Stimulated activated CD4-positive, alpha-beta T cell treated with anti-CD3 and anti-CD28 coated beads, TNF-alpha, amount 100 ng/mL, for 4 hours (primary cell): ENCODE measurements around the gene TSPAN18.
A peak's percentile ranks its signal among the peaks of the same experiment; 100 is the strongest.

ENCODE experiments used
- DNase-seq, 3 experiments: peaks; one replicate each; pipeline ENCODE4 v3.0.0-alpha.2; 2020; ENCODE audit warnings: low read depth in 3 of 3

TSPAN18 gene

DNA sequence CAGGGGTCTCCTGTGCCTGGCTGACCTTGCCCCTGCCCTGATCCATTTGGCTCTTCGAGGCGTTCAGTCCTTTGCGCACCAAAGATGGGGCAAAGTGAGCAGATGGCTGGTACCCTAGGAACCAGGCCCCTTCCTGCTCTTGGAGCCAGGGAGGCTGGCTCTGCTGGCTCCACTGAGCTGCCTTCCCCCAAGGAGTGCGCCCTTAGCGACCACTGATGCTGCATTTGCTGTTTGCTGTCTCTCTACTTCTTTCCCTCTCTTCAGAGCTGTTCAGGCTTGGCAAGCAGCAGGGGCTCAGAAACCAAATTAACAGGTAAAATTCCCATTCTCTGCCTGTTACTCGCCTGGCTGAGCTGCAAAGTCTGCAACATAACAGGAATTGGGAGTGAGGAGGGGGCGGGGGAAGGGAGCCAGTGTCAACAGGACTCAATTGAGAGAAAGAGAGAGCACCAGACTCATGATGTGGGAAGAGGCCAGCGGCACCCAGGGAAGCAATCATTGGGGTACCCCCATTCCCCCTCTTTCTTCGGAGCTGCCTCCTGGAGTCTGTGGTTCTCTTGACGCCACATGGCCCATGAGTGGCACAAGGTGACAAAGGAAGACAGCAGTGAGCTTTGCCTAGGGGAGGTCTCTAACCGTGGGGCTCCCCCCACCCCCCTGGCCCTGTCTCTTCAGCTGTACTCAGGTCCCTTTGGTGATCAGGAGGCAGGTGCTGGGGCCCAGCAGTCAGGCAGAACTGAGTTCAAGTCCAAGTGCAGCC is 121.6 kb downstream of the TSPAN18 start:
- no peak for DNase-seq

GRCh38 chr11:44848963-44849350 is 122.2 kb downstream of the TSPAN18 start:
- DNase-seq, result no peak

- DNase-seq, result no peak
Measured at GRCh38 chr11:44849424-44849823, 122.7 kb downstream of the TSPAN18 start.

DNA sequence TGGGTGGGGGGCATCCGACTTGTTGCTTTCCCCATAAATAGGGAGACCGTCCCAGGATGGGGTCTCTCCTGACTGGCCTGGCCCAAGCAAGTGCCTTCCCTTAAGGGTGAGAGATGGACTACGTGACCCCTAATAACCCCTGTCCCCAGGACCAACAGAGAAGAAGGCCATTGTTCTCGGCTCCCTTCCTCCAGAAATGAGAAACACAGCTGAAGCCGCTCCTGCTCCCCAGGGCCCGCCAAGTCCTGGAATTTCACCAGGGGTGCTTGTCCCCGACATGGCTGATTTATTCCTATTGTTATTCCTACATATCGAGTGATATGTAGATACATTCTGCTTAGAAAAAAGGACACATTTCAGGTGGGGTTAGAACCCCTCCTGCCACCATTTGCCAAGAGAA is 123.2 kb downstream of the TSPAN18 start:
- no peak for DNase-seq

GRCh38 chr11:44851496-44851895 is 124.7 kb downstream of the TSPAN18 start:
- no peak for DNase-seq

DNA sequence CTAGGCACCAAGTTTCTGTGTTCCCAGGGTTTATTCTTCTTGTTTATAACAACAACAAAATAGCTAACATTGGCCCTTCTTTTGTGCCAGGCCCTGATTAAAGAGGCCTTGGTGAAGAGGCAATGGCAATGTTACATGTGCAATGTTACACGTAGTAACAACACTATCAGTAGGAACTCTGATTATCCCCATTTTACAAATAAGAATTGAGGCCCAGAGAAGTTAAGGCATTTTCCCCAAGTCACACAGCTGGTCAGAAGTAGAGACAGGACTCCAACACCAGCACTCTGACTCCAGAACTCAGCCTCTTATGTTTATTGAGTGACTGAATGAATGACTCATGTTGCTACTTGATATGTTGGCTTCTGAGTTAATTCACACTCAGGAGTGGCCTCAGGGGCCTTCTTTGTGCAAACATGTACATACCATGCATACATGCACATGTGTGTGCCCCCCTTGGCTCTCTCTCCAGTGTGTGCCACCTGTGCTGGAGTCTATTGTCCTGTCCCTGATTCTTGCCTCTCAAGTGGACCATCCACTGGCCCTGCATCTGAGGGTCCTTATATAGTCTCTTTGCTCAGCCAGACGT is 125.5 kb downstream of the TSPAN18 start:
- no peak for DNase-seq

GRCh38 chr11:44852952-44853351 is 126.2 kb downstream of the TSPAN18 start:
- DNase-seq, result no peak

DNA sequence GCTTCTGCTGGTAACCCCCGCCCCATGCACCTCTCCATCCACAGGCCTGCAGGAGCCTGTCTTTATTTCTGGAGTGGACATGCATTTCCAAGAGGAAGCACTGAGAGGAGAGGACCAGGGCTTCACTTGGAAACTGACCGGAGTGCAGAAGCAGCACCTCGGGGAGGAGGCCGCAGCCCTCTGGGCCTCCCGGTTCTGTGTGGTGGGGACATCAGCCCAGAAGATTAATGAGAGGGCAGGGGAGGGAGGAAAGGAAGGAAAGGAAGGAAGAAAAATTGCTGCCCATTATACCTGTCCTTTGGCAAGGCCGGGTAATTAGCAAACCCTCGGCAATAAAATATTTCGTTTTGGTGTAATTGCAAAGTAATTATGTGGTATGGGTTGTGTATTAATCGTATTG is 126.9 kb downstream of the TSPAN18 start:
- DNase-seq, result no peak

- DNase-seq, result no peak
Measured at GRCh38 chr11:44854086-44854485, 127.3 kb downstream of the TSPAN18 start.

DNA sequence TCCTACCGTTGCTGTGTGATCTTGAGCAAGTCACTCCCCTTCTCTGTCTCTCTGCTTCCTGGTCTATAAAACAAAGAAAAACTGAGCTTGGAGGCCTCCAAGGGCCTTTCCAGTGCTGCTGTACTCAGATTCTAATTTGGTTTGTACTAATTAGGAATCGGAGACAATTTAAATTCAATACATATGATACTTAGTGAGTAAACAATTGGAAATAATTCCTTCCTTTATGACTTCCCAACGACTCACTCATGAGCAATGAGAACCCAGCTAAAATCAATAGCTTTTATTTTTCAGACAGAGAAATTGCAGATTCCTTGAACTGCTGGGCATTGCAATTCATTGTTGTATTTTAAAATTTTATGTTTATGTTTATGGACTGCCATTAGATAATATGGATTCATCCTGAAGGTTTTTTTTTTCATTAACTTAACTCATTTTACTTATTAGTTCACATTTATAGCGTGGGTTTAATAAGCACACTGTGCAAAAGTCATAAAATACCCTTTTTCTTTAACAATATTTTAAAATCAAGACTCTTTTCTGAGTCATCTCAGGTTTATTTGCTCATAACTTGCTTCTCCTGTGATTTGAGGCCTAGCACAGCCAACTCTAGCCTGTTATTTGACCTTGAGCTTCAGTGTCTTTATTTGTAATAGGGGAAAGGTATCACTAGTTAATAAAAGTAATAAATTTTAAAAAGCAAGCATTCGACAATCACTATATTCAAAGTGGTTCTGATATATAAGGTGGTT is 128.2 kb downstream of the TSPAN18 start:
- no peak for DNase-seq

GRCh38 chr11:44855493-44855849 is 128.7 kb downstream of the TSPAN18 start:
- no peak for DNase-seq

- DNase-seq, result no peak
Measured at GRCh38 chr11:44857490-44858090, 130.8 kb downstream of the TSPAN18 start.

GRCh38 chr11:44858796-44859527 is 132.2 kb downstream of the TSPAN18 start:
- DNase-seq, result no peak

GRCh38 chr11:44859528-44859925 is 132.8 kb downstream of the TSPAN18 start:
- DNase-seq, result no peak

DNA sequence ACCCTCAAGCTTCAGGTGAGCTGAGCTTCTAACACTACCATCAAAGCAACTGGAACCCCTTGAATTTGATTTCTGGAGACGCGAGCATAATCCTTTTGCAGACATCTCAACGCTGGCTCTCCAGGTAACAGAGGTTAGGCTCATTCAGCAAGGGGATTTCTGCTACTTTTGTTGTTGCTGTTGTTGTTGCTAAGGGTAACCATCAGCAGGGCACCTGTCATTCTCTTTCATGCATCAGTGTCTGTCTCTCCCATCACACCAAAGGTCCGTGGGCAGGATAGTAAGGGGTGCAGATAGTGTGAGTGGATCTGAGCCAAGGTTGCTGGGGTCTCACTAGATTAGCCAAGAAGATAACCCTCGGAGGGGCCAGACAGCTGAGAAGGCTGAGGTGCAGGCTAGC is 133.6 kb downstream of the TSPAN18 start:
- DNase-seq, result no peak

DNA sequence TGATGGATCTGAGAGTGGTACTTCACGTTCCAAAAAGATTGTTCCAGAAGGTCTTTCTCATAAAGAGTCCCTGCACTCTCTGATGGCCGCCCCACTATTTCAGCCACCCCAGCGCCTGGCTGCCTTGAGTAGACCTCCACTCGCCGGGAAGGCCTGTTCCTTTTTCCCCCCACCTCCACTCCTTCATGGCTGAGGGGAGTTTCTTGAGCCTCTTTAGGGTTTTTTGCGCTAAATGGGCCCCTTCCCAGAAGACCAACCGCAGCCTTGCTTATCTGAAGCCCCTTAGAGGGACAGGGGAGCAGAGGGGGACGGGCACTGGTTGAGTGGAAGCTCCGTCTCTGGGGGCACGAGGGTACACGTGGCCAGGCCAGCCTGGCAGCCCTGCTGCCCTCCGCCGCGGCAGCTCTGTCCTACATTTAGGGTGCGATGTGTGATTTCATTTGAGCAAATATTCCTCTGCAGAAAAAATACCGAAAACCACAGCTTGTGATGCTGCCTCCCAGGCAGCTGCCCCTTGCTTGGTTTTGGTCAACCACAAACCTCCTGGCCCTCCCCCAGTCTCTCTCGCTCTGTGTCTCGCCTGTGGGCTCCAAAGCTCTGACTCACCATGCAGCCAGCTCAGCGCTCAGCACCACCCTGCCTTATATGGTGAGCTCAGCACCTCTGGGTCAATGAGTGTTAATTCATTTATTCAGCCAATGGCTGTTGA is 135.2 kb downstream of the TSPAN18 start:
- peak; percentile 42 to 70 (median 57) for DNase-seq

DNA sequence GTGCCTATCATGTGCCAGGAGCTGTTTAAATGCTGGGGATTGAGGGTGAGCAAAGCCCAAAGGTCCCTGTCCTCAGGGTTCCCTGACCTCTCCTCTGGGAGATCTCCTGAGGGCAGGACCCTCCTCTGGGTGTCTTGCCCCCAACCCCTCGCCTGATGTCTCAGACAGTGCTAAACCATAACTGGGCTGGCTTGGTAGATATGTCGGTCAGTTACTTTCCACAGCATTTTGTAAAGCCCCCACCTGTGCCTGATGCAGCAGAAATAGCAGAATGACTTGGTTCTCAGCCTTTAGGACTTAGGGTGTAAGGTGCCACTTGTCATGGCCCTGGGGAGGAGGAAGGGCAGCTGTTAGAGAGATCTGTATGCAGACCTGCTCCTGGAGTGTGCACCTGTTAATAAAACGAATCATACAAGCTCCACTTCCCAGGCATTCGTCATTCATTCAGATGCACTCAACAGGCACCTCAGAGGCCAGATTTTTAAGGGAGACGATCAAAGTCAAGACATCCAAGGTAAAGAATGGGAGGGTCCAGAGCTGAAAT is 135.9 kb downstream of the TSPAN18 start:
- DNase-seq, result no peak

DNA sequence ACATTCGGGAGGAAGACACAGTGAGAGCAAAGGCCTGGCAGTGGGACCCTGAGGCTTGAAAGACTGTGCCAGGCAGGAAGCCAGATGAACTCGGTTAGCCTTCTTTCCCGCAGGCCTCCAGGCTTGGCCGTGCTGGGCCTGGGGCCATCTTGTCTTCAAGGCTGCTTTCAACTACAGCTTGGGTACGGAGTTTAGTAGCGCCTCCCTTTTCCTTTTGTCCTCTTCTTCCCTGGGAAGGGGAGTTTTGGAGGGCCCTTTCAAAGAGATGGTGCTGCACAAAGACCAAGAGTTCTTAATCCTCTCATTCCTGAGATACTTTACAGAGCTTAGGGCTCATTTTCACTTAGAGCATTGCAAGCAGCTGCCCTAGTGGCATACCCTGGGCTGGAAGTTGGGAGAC is 136.5 kb downstream of the TSPAN18 start:
- DNase-seq, result no peak

- no peak for DNase-seq
Measured at GRCh38 chr11:44865866-44866272, 139.1 kb downstream of the TSPAN18 start.

DNA sequence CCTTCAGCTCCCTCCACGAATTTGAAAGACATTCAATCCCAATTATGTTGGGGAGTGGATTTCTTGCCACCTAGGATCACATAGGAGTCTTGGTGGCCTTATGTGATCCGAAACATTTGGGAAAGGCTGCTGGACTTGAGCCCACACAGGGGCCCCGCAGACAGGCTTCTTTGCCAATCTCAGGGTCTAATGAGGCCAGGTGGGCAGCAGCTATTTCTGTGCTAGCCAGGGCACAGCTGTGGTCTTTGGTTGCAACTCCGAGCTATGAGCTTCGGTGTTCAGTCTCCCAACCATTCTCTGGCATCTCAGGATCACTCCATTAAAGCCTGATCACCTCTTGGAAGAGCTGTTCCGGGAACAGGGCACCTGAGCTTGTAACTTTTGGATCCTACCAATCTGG is 139.5 kb downstream of the TSPAN18 start:
- DNase-seq, result no peak

DNA sequence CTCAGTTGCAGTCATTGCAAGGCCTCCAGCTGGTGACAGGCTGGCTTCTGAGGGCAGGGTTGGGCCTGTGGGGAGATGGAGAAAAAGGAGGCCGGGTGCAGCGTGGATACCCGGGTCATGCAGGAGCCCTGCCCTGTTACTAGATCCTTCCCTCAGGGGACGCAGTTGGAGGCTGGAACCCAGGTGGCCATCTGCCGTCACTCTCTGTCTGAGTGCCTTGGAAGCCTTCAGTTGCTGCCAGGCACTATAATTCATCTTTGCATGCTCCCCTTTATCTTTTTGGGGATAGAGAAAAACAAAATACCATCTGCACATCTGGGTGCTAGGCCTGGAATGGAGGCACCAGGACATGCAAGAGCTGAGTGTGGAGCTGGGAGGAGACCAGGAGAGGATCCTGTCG is 141.3 kb downstream of the TSPAN18 start:
- DNase-seq, result no peak
